ENCODE measurements around the gene KCTD16. TPM values are rescaled to one million over a fixed set of nuclear protein-coding genes. Genes with fewer than 3 reads are reported as not detected.

The KCTD16 gene
- total RNA-seq, 4 donors from 2014 or later: 0.12 to 2.4 (median 0.26) TPM; not detected in 1

DNA sequence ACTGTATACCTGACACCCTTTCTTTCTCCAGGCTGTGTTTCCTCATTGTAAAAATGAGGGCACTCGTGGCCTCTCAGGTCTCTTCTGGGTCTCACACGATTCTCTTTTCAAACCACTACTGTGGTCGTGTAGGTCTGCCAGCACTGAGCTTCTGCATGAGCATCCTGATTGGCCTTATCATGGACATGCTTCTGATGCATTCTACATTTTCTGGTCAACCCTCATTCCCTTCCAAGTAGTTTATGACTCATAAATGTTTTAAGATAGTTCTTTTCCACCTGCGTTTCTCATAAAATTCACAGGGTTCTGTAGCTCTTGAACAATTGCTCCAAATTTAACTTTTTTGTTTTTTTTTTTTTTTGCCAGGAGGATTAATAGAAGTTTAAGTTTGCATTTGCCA, 294.8 kb downstream of the KCTD16 start:
- TF ChIP-seq, protein P1, sequence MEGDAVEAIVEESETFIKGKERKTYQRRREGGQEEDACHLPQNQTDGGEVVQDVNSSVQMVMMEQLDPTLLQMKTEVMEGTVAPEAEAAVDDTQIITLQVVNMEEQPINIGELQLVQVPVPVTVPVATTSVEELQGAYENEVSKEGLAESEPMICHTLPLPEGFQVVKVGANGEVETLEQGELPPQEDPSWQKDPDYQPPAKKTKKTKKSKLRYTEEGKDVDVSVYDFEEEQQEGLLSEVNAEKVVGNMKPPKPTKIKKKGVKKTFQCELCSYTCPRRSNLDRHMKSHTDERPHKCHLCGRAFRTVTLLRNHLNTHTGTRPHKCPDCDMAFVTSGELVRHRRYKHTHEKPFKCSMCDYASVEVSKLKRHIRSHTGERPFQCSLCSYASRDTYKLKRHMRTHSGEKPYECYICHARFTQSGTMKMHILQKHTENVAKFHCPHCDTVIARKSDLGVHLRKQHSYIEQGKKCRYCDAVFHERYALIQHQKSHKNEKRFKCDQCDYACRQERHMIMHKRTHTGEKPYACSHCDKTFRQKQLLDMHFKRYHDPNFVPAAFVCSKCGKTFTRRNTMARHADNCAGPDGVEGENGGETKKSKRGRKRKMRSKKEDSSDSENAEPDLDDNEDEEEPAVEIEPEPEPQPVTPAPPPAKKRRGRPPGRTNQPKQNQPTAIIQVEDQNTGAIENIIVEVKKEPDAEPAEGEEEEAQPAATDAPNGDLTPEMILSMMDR (IDR thresholded peaks at IDR 0.05): no peak
- no peak for TF ChIP-seq POLR2A (IDR thresholded peaks at IDR 0.05)
- Histone ChIP-seq H3K36me3 (no peaks in the 10 kb centered on the region), H3K9me3 (no peaks in the 10 kb centered on the region), H3K27me3 (no peaks in the 10 kb centered on the region), H3K4me1 (no peaks in the 10 kb centered on the region), H3K27ac (no peak overlapping the region), H3K4me3 (no peak overlapping the region)
- no peak for DNase-seq
- intact Hi-C loops (cut with DNase I; ENCODE audit: low total_unique reads): no loop called here

DNA sequence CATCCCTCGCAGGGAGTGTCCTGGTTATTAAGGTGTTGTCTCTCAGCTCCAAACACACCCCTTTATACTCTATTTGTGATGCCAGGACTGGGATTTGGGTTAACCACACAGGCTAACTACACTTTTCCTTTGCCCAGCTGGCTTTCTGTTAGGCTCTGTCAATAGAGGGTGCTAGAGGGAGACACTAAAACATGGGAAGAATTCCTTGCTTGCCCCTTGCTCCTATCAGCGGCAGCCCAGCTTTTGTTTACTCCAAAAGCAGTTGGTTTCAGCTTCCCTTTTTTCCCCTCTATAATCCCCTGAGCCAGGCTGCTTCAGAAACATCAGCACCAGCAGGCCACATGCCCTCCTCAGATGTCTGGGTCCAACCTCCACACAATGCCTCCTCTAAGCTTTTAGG, 297.1 kb downstream of the KCTD16 start:
- DNase-seq: no peak
- TF ChIP-seq, protein P1 (IDR thresholded peaks at IDR 0.05): no peak
- no peak for TF ChIP-seq POLR2A (IDR thresholded peaks at IDR 0.05)
- no peaks in the 10 kb centered on the region for H3K27me3 ChIP-seq
- H3K36me3 ChIP-seq: no peaks in the 10 kb centered on the region
- H3K27ac ChIP-seq: no peak overlapping the region
- intact Hi-C loops (cut with DNase I; ENCODE audit: low total_unique reads): no loop called here
- no peaks in the 10 kb centered on the region for H3K4me1 ChIP-seq
- H3K9me3 ChIP-seq: no peaks in the 10 kb centered on the region
- H3K4me3 ChIP-seq: no peak overlapping the region

DNA sequence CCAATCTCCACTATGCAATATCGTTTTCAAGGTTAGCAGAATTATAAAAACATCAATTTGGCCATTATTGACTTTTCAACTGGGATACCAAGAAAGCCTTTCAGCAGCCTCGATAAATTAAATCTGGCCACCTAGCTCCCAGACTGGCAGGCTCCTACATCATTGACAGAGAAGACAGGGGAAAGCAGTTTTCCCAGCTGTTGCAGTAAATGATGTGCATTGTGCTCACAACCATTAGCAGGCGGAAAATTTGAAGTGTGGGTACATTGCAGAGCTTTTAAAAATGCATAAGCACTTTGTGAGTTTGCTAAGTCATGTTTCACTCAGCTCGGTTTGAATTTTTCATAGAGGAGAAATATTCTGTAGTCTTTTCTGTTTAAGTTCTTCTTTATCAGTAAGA, 297.9 kb downstream of the KCTD16 start:
- DNase-seq: no peak
- Histone ChIP-seq H3K4me3 (no peak overlapping the region), H3K27me3 (no peaks in the 10 kb centered on the region), H3K27ac (no peak overlapping the region), H3K4me1 (no peaks in the 10 kb centered on the region), H3K36me3 (no peaks in the 10 kb centered on the region), H3K9me3 (no peaks in the 10 kb centered on the region)
- TF ChIP-seq, protein P1 (IDR thresholded peaks at IDR 0.05): no peak
- TF ChIP-seq POLR2A (IDR thresholded peaks at IDR 0.05): no peak
- intact Hi-C loops (cut with DNase I; ENCODE audit: low total_unique reads): no loop called here

DNA sequence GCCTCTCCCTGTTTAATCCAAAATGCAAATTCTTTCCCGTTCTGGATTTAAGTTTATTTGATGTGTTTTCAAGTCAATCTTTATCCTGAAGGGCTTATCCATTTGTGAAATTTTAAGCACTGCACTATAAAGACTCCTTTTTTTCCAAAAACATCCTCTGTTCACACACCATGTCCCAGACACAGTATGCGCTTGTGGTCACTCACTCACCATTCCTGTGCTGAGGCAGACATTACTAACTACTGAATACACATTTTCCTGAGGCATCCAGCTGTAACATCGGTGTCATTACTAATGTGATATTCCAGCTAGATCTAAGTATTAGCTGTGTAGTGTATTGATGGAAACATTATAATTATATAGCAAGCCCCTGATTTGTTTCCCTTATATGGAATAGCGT, 298.4 kb downstream of the KCTD16 start:
- no peaks in the 10 kb centered on the region for H3K9me3 ChIP-seq
- DNase-seq: no peak
- H3K27me3 ChIP-seq: no peaks in the 10 kb centered on the region
- no peak overlapping the region for H3K4me3 ChIP-seq
- H3K36me3 ChIP-seq: no peaks in the 10 kb centered on the region
- H3K4me1 ChIP-seq: no peaks in the 10 kb centered on the region
- no peak for TF ChIP-seq POLR2A (IDR thresholded peaks at IDR 0.05)
- TF ChIP-seq, protein P1 (IDR thresholded peaks at IDR 0.05): no peak
- H3K27ac ChIP-seq: no peak overlapping the region
- intact Hi-C loops (cut with DNase I; ENCODE audit: low total_unique reads): no loop called here

DNA sequence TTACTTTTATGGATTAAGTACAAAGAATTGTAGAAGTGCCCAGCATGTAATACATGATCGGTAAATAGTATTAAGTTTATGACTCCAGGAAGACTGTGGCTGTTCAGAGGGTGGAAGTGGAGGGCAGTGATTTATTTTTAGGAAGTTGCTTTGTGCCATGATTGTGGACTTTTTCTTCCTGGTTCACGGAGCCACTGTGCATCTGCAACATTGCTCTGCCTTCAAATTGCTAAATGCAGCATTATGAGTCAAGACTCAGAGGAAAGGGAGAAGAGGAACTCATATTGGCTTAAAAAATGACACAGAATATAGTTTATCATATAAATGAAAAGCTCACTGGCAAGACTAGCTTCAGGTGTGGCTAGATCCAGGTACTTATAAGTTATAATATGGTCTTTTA, 301.5 kb downstream of the KCTD16 start:
- Histone ChIP-seq H3K4me1 (no peaks in the 10 kb centered on the region), H3K9me3 (no peaks in the 10 kb centered on the region), H3K27ac (no peak overlapping the region), H3K36me3 (no peaks in the 10 kb centered on the region), H3K27me3 (no peaks in the 10 kb centered on the region), H3K4me3 (no peak overlapping the region)
- TF ChIP-seq POLR2A (IDR thresholded peaks at IDR 0.05): no peak
- TF ChIP-seq, protein P1 (IDR thresholded peaks at IDR 0.05): no peak
- intact Hi-C loops (cut with DNase I; ENCODE audit: low total_unique reads): no loop called here
- DNase-seq: no peak

Measured in uterus (tissue), 4 donors.